HG03064 (cell line): ENCODE data around the gene OPA1.

Experiments
- ATAC-seq: cut with Tn5 transposase; IDR thresholded peaks from one replicate; pipeline ENCODE4 v1.9.1; 2021; ENCODE audit warnings: low read depth; ENCODE audit not compliant: unreplicated experiment

OPA1 gene

DNA sequence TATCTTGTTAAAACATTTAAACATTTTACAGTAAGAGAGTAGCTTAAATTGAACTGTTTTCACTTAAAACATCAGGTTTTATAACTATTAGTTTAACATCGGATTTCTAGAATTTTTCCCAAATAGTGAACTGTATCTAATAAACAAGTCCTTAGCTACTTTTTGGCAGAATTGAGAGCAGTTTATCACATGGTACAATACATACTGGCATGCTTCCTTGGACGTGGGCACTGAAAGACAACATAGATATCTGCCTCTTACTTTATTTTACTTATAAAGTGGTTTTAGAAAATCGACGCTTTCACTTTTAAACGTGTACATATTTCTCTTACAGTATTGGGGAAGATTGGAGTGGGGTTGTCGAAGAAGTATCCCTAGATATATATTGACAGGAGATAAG lies 52.8 kb downstream of the OPA1 start:
- ATAC-seq, result no peak

DNA sequence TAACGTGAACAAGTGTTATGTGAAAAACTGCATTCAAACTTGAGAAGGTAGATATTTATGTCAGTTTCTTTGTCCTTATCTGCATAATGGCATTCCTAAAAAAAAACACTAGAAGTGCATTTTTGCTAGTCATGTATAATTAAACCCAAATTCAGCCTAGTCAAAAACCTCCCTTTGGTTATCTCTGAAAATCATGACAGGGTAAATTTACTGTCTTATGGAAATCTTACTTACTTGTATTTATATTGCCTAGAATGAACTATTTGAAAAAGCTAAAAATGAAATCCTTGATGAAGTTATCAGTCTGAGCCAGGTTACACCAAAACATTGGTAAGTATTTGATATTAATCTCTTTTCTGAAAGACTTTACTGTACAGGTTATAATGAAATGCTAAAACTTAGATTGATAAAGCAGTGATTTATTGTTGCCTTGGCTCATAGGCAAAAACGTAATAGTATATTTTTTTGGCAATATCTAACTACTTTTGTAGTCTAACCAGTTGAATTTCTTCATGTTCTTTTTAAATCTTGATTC lies 55.6 kb downstream of the OPA1 start:
- ATAC-seq, result no peak

DNA sequence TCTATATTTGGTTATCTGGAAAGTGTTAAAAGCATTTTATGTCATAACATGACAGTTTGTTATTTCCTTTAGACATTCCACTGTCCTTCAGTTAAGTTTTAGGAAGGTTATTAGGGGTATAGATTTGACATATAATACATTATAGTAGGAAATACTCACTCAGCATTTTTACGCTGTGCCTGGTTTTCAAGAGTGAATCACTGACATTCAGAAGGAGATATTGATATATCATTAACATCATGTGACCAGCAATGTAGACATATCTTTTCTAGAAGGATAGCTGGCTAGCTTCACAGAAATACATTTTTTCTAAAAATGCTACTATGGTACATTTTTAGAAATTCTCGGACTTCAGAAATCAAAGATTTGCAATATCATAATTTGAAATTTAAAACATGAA lies 57.6 kb downstream of the OPA1 start:
- no peak for ATAC-seq

DNA sequence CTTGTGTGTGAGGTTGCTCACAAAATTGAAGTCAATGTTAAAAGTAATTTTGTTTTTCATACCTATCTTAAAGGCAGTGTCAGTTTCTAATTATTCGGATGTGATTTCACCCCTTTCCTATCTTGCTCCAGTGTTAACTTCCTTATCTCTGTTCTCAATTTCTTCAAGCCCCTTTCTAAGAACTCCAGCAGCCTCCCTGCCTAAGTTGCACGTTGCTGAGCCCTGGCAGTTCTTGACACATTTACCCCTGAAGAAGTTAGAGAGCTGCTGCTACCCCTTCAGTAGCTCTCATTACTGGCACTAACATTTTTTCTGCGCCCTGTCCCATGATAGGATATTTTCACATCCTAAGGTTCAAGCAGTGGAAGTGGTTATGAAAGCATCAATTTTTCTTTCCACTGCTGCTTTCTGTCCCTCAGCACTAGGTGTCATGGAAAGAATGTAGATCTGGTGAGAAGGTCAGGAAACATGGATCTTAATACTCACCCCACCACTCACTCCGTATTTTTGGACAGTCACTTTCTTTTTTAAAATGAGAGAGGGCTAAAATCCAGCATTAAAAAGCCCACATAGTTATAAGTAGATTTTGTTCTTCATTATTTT lies 62.9 kb downstream of the OPA1 start:
- no peak for ATAC-seq

DNA sequence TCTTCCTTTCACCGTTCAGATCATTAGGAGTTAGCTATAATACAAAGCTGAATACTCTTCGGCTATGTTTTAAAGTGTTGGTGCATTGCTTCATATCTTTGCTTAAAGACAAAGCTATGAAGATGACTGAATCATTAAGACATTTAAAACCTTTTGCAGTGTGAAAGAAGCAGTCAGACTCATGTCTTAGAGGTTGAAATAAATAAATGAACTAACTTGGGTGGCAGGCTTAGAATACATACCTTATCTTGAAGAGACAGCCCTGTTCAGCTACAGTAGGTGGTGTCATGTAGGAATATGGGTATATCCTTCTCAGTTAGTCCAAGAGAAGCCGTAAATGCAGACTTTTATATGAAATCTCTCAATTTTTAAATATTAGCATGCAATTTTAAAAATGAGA lies 63.4 kb downstream of the OPA1 start:
- ATAC-seq, result no peak

DNA sequence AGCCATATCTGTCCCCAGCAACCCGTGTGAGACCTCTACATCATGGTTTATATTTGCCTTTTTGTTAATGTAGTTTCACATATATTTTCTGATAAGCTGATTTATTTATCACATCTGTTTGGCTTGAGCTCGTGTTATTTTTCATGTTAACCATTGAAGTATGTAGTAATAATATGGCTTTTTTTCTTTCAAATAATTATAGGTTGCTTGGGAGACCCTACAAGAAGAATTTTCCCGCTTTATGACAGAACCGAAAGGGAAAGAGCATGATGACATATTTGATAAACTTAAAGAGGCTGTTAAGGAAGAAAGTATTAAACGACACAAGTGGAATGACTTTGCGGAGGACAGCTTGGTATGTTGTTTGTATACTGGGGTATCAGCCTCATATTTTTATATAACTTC lies 63.9 kb downstream of the OPA1 start:
- no peak for ATAC-seq

DNA sequence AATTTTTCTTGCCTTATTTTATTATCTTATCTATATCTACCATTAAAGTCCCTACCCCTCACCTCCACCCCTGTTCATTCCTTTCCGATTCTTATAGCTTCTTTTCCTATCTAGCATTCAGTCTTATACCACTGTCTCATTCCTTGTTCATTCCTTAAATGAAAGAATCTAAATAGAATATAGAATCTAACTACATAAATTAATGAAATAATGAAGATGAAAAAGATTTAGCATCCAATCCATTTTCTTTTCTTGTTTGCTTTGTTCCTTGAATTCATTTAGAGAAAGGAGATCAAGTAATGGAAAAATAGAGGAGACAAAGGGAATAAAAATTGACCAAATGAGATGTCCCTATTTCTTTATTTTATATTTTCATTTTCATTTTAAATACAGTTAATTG lies 67.2 kb downstream of the OPA1 start:
- ATAC-seq, result no peak

DNA sequence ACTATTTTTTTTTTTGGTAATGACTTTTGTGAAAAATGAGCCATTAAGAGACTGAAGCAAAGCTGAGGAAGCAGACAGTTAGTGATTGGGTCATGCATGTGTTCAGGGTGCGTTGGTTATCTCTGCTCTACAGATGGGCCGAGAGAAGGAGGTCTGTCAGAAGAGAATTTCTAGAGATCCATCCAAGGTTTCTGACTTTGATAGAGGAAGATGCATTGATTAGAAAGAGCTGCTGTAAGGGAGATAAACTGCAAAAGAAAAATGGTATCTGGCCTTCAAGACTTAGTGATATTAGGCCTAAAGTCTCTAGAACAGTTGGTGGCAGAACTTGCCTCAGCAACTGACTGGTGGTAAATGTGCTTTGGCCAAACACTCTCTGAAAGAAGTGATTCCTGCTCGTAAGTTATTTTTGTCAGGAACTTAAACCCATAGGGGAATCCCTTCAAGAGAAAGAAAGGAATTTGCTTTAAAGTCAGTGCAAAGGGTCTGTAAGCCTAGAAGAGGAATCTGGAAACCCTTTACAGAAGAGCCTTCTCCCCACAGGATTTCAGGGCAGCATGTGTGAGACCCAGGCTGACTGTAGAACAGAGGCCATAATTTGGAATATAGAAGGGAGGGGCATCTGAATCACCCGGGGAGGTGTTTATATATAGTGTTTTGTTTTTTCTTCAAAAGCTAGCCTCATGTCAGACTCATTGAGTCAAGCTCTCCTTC lies 67.8 kb downstream of the OPA1 start:
- ATAC-seq, result no peak

DNA sequence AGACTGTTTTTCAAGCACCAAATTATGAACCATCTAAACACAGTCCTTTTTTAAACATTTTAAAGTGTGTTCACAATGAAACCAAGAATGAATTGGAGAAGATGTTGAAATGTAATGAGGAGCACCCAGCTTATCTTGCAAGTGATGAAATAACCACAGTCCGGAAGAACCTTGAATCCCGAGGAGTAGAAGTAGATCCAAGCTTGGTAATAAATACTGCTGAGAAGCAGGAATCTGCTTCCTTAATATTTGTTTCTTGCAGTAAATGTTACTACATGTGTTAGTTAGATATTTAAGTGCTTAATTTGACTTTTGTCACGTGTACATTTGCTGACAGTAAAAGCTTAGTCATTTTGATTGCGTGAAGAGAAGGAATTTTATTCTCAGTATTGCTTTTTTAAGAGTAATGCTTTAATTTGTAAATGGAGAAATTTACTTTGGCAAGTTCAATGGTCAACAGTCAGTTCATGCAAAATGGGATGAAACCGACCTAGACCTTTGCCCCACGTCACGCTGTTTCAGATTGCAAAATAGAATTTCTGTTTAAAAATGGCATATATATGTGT lies 69.8 kb downstream of the OPA1 start:
- ATAC-seq, result no peak

DNA sequence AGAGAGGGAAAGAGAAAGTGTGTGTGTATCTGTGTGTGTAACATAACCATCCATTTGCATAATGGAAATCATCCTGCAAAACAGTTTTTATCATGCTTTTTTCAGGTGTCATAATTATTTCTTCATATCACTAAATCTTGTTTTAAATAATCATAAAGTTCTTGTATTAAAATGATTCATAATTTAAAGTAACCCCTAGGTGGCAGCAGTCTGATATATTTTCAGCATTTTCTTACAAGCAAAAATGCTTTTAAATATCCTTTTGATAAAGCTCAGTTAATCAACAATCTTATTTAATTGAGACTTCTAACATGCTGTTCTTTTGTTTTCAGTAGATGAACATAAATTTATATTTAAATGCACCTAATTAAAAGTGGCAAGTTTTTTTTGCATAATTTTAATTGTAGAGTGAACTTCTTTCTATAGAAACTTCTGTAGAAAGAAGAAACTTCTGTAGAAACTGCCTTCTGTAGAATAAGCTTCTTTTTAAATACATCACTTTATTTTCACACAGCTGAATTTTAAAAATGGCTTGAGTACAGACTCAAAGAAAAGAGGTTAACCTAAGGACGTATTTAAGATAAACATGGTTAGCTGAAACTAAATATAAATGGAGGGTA lies 72.5 kb downstream of the OPA1 start:
- ATAC-seq, result no peak

DNA sequence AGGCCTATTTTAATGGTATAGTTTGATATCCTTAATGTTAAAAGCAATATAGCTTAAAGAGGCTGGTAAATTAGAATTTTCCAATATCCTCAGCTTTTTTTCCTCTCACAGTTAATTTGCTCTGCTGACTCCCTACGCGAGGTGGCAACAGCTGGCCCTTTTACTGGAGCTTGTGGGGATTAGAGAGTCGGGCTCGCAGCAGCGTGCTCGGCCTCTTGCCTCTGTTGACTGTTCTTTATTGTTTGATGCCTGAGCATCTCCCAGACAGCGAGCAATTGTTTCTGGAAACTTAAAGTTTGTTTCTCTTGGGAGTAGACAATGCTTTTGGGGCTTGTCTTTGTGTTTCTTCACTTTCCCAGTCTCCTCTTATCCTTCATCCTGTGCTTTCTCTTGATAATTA lies 80.8 kb downstream of the OPA1 start:
- ATAC-seq, result no peak

DNA sequence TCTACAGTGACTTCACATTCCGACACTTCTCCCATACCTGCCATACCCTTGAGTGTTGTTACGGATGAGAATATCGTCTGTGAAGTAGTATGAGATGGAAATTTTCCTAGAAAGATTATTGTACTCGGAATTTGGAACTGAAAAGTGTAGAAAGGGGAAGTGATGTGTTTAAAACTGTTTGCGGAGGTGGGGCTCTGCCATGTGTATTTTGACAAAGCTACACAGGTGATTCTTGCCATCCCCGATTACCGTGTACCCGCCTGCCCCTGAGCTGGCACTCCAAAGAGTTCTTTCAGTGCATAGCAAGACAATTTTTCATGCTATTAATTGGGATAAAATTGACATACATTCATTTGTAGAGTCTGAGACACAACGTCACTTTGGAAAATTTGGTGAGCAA lies 81.7 kb downstream of the OPA1 start:
- ATAC-seq, result no peak

DNA sequence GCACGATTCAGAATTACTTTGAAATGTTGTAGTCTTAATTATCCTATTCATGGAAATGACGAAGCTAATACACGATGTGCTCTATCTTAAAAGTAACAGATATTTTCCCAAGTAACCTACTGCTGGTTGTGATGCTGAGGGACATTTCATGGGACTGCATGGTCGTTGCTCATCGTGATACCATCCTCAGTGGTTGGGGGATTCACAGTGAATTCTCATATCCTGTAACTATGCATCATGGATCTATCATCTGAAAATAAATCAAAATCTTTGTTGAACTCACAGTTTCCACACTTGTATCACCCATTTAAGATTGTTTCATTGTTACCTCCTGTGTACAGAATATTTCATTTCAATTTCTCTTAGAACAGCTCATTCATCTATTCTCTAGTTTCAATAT lies 84.7 kb downstream of the OPA1 start:
- no peak for ATAC-seq

DNA sequence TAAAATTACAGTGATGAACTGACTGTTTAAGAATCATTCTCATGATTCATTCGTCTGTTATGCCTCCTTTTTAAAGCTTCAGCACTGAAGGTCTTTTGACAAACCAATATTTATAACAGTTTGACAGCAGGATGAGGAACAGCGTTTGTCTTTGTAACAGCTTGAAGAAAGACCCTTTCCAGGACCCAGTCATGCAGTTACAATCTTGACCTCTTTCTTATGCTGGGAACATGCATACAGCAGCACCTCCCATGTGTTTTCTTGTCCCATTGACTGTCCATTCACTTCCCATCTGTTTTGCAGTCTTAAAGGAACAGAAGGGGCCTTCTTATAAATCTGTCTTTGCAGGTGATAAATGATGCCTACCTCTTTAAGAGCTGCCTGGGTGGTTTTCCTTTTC lies 87.2 kb downstream of the OPA1 start:
- ATAC-seq, result no peak

DNA sequence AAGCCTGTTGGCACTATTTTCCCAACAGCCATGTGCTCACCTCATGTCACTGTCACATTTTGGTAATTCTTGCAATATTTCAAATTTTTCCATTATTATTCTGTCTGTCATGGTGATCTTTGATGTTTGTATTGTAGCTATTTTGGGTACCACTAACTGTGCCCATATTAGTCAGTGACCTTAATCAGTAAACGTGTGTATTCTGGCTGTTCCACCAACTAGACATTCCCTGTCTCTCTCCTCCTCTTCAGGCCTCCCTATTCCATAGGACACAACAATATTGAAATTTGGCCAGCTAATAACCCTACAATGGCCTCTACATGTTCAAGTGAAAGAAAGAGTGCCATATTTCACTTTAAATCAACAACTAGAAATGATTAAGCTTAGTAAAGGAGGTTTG lies 88.6 kb downstream of the OPA1 start:
- ATAC-seq, result no peak

DNA sequence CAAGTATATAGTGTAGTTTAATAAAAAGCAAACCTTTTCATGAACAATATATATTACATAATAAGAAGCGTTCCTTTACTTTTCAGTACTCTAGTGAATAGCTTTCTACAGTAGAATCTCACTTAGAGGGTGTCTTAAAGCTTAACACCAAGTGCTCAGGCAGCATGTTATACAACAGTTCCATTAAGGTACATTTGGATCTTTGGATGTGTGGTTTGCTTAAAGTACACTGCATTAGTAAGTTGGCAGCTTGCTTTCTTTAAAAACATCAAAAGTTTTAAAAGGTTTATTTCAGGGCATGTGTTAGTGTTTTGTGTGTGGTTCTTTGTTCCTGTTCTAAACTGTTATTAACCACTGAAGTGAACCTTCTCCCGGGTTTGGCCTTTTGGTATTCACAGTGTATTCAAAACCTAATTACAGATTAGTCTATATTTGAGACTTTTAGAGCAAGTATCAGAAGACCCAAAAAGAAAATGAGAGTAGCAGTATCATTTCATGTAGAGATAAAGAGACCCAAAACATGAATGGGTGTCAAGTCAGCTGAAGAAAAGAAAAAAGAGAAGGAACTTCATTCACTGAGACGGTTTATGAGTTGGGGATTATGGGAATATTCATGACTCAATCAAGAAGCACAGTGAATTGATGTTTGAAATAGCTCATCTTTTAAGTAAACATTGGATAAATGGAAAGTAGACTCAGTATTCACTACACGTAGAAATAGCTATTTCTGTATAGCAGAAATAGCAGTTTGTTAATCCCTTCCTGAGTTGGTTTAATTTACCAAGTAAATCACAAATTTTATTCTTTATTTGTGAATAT lies 93.9 kb downstream of the OPA1 start:
- no peak for ATAC-seq

DNA sequence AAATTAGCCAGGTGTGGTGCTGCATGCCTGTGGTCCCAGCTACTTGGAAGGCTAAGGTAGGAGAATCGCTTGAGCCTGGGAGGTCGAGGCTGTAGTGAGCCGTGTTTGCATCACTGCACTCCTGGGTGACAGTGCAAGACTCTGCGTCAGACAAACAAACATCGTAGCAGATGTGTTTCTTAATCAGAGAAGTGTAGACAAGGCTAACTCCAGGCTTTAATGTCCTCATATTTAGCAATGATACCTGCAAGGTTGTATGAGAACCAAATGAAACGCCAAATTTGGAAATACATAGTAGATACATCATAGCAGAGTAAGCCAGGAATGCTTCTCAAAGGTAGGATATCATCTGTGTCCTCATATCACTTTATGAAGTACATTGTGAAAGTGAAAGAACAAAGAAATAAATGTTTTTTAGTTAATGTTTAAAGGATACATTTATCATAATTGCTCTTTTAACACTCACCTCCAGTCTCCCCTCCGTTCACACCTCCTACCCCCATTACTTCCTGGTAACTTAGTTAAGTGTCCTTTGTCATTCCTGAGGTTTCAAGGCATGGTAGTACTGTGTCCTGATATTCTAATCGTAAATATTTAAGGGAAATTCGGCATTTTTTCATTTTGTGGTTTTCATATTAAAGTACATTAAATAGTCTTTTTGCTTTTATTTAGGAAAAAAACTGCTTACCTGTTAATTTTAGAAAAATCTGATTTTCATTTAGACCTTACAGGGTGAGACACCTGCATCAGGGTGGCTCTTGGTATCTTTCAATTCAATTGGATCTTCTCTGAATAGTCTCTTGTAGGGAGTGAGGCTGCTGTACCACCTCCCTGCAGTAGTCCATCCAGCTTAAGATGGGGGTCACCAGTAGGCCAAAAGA lies 96.1 kb downstream of the OPA1 start:
- ATAC-seq, result no peak

DNA sequence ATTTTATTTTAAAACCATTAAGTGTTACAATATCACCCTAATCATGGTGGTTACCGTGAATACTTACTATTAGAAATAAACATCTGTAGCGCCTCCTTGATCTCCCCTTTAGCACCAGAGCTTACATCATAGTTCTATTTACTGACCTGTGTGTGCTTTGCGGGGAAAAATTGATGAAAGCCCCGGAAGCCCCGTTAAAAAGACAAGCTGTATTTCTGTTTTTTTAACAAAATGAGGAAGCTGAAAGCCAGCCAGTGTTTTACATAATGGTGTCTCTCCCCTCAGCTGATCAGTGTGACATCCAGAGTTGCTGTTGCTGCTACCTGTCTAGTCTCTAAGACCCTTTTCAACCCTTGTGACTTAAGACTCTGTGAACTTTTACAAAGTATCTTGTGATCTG lies 100.8 kb downstream of the OPA1 start:
- no peak for ATAC-seq

DNA sequence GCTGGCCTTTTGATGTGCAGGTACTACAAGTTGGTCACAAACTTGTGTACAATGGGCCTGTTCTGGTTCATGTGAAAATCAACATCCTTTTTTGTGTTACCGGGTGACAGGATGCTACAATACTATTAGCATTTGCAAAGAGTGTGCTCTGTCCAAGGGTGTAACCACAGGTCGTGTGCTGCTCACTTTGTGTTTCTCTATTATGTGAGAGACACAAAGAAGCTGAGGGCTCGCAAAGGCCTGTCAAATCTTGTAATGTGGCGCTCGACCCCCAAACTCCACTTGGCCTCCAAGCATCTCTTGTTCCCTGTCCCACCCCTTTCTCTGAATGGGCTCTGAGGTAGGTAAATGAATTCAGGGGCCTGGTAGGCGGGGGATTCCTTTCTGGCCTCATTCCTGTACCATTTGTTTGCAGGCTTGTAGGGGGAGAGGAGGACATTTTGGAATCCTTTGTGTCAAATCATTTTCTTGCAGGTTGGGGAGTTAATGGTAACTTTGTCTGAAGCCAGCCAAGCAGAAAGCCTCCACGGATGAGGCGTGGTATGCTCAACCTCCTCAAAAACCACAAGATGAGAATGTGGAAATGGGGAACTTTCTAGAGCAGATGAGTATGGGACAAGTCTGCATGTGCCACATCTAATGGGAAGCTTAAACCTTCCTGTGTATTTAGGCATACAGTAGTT lies 109.1 kb downstream of the OPA1 start:
- peak; percentile 56 for ATAC-seq
